Suppressor macrophage treated with lipopolysaccharide for 4 hours (primary cell): Measurements from ENCODE around the gene RFNG.

Experiments
- DNase-seq: peaks from one replicate; pipeline ENCODE4 v3.0.0-alpha.2; 2020

The RFNG gene

GRCh38 chr17:82089723-82090548, 38.3 kb upstream of the RFNG start:
- DNase-seq: no peak

DNA sequence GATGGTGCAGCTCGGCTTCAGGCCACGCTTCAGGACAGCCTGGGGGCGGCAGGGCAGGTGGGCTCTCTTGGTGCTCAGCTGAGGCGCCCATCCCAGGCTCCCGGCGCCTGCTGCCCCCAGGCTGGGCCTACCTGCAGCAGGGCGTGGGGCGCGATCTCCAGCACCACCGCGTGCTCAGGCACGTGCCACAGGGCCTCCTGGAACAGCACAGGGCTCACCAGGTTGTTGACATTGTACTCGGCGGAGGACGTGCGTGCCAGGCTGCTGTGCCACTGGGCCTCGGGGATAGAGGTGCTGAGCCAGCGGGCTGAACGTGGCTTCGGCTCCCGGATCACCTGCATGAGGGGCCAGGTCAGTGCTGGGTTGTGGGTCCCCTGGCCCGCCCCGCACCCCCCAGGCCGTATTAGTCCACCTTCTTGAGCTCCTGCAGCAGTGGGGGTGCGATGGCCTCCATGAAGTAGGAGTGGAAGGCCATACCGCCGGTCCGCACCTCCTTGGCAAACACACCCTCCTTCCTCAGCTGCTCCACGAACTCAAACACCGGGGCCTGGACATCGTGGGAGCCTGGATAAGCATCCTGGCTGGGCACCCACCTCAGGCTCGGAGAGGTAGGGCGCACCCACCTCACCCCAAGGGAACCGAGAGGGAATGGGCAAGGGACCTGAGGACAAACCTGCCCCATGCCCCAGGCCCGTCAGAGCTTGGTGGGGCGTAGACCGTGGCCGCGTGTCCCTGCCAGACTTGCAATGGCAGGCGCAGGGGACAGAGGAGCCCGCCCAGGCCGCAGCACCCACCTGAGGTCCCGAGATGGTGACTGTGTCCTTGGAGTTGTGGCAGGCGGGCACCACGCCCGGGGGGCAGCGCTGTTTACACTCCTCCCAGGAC, 37.5 kb upstream of the RFNG start:
- no peak for DNase-seq

DNA sequence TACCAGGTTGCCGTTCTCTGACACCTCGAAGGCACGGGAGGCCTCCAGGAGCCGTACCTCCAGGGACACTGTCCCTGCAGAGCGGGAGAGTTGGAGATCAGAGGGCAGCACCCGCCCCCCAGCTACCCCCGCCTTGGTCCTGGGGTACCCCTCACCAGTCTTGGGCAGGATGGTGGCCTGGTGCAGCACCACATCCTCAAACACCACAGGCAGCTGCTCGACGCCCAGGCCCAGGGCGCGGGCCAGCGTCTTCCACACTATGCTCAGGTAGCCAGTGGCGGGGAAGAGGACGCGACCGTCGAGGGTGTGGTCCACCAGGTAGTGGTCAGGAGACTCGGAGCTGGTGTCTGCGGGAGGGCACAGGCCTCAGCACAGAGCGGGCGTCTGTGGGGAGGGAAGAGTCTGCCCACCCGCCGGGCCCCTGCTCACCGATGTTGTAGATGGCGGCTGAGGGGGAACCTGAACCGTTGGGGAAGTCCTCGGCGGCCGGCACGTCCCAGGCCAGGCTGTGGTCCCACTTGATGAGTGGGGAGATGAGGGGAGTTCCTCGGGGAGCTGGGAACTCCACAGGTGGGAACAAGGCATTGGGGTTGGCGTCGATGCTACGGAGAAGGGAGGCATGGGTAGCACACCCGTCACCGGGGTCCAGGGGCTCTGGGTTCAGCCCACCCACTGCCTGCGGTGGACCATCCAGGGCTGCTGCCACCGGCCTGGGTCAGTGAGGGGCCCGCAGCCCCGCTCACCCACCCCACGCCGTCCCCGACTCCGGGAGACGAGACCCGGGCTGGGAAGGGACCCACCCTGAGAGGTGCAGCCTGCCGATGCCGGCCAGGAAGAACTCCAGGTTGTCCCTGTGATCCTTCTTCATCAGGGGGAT, 36.6 kb upstream of the RFNG start:
- DNase-seq: no peak

GRCh38 chr17:82086941-82087906, 35.6 kb upstream of the RFNG start:
- no peak for DNase-seq

GRCh38 chr17:82085931-82086764, 34.5 kb upstream of the RFNG start:
- DNase-seq: no peak

DNA sequence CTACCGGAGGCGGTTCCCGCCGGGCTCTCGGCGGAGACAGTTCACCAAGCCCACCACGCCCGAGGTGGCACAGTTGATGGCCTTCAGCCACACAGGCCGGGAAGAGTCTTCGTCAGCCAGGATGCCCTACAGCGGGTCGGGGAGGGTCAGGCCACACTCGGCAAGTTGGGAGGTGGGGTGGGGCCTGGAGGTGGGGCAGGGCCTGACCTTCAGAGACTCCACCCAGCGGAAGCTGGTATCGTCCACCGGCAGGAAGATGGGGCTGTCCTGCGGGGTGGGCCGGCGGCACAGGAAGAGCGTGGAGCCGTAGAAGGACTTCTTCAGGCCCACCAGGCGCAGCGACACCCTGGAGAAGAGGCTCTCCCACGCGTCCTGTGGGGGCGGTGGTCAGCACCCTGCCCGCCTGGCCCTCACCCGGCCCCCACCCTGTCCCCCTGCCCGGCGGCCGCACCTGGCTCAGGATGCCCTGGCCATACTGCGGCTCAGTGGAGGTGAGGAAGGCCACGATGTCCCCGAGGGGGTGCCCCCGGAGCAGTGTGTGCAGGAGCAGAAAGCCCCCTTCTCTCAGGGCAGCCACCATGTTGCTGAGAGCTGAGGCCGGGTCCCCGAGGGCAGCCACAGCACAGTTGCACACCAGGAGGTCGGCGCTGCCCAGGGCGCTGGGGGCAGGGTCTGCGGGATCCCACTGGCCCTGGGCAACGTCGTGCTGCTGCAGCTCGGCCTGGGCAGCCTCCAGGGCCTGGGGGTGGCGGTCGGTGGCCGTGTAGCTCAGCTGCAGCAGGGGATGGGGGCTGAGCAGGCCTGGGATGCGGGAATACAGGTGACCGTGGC, 33.6 kb upstream of the RFNG start:
- DNase-seq: no peak

GRCh38 chr17:82084373-82085030, 32.9 kb upstream of the RFNG start:
- DNase-seq: no peak

DNA sequence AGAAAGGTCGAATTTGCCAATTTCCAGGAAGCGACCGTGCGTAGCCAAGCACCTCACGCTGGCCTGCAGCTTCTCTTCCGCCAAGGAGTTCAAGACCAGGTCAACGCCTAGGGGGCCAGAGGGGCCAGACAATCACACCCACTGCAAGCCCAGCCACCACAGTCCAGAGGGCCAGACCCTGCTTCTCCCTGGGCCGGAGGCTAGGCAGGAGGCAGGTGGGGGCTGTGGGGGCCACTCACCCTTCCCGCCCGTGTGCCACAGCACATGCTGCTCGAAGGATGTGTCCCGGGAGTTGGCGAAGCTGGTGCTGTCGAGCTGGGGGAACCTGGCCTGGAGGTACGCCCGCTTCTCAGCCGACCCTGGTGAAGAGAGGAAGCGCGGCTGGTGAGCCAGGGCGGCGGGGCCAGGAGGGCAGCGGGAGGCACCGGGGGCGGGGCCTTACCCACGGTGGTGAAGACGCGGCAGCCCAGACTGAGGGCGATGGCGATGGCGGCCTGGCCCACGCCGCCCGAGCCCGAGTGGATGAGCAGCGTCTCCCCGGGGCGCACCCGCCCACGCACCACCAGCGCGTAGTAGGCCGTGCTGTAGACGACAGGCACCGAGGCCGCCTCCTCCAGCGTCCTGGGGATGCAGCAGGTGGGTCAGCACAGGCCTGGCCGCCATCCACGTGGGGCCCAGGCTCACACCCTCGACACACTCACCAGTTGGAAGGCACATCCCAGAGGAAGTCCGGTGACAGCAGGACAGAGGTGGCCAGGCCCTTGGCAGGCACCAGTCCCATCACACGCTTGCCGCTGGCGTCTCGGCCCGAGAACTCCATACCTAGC, 32.1 kb upstream of the RFNG start:
- no peak for DNase-seq

DNA sequence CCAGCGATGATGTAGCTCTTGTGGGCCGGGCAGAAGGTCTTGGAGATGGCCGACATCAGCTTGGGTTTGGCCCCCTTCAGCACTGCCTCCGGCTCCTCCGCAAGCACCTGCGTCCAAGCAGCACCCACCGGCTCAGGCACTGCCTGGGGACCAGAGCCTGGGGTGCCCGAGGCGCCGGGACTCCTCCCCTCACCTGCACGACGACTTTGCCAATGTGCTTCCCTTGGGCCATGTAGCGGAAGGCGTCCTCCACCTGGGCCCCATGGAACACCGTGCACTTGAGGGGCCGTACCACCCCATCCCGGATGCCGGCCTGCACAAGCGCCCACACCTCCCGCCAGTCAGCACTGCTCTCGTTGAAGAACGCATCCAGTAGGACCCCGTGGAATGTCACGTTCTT, 31.4 kb upstream of the RFNG start:
- DNase-seq: no peak

DNA sequence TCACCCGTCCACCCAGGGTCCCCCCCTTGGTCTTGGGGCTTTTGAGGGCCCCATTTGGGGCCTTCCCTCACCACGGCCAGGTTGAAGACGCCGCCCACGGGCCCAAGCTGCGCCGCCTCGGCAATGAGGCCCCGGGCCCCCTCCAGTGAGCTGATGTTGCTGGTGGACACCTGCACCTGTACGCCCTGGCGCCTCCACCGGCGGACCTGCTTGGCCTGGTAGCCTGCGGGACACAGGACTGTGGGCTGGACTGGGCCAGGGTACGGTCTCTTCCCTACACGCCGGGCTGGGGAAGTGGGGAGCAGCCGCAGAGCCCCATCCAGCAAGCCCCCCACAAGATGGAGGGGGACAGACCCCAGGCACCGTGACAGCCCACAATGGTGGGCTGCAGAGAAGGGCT, 30.8 kb upstream of the RFNG start:
- no peak for DNase-seq

DNA sequence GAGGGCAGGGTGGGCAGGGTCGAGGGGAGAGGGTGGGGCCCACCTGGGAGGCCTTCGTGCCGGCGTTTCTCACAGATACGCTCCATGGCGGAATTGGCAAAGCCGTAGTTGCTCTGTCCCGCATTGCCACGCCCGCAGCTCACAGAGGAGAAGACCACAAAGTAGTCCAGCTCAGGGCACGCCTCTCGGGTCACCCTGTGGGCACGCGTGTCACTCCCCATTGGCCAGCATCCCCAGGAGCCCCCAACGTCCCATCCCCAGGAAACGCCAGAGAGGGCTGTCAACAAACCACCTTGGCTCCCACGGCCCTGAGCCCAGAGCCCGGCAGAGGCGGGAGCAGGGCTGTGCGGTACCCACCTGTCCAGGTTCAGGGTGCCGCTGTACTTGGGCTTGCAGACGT, 30.4 kb upstream of the RFNG start:
- no peak for DNase-seq

- no peak for DNase-seq
Measured at GRCh38 chr17:82081546-82081945, 29.9 kb upstream of the RFNG start.

GRCh38 chr17:82080789-82081464, 29.3 kb upstream of the RFNG start:
- no peak for DNase-seq

GRCh38 chr17:82080048-82080788, 28.6 kb upstream of the RFNG start:
- DNase-seq: no peak

DNA sequence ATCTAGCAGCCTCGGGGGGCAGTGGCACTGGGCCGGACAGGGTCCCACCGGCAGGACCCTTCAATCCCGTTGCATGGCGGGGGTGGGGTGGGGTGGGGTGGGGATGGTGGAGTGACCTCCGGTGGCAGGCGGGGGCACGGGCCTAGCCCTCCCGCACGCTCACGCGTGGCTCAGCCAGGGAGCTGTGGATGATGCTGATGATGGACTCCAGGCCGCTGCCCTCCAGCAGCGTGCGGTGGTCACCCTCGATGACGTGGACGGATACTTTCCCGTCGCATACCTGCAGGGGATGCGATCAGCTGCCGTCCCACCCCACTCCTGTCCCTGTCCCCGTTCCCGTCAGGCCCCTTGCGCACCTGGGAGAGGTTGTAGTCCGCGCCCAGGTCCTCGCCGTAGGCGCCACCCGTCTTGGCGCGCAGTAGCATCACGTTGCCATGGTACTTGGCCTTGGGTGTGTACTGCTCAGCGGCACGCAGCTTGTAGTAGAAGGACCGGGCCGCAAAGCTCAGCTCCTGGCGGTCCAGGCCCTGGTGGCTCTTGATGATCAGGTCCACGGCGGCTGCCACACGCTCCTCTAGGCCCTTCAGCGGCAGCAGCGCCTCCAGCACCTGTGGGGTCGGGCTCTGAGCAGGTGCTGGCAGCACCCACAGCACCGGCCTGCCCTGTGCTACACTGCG, 27.5 kb upstream of the RFNG start:
- DNase-seq: no peak

DNA sequence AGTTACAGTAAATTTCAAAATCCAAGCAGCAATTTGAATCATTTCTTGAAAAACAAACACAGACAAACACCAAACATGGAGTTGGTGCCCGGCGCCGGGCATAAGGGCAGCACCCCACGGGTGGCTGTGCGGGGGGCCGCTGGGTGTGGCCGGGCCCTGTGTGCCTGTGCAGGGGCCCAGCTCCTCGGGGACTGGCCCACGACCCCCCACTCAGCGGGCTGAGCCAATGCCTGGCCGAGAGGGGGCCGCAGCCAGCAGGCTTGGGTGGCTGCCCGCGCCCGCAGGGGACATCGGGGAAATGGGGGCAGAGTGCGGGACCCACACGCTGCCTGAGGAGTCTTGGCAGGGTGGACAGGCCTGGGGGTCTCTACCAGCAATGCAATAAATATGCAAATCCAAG, 26.8 kb upstream of the RFNG start:
- no peak for DNase-seq
